NCI-H345 (cell line): Measurements from ENCODE around the gene ZNF217.
"Not testable (repeated sequence)": the region's sequence is repeated elsewhere in the genome, so short reads cannot be mapped to it uniquely, and the experiment has no call there.

Source experiments
- DNase-seq: peaks from one replicate; lab custom pipeline; 2025; lab: John Stamatoyannopoulos, UW

Gene ZNF217

DNA sequence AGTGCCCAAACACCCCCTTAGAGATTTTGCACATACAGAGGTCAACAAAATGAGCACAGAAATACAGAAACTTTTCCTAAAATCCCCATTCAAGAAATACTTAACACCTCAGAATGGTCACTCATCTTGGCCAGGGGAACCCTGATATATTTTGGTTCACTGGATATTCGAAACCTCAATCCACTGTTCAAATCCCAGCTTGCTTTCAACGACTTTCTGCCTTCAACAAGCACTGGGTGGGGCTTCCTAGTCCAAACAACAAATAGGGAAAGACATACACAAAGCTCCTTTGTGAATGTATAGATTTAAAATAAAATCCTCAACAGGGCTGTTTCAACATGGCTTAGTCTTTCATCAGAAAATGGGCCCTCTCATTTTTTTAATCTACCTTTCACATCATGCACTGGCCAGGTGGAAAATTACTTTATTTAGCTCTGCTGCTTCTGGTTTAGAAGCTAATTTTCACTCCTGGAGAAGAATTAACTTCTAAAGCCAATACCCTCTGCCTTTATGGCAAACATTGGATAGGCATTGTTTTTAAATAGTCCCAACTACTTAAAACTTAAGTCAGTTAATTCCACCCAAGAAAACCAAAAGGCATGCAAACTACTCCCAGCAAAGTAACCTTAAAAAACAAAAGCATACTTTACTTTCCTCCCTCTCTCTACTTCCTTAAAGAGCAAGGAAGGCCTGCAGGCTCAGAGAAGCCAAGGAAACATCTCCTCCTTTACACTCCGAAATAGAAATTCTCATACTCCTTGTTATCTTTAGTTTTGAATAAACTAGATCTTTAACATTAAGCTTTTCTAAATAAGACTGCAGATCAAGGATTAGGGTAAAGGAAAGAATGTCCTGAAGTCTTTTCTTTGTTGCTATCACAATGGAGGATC lies 9.7 kb downstream of the ZNF217 start:
- DNase-seq, result not testable (repeated sequence)

DNA sequence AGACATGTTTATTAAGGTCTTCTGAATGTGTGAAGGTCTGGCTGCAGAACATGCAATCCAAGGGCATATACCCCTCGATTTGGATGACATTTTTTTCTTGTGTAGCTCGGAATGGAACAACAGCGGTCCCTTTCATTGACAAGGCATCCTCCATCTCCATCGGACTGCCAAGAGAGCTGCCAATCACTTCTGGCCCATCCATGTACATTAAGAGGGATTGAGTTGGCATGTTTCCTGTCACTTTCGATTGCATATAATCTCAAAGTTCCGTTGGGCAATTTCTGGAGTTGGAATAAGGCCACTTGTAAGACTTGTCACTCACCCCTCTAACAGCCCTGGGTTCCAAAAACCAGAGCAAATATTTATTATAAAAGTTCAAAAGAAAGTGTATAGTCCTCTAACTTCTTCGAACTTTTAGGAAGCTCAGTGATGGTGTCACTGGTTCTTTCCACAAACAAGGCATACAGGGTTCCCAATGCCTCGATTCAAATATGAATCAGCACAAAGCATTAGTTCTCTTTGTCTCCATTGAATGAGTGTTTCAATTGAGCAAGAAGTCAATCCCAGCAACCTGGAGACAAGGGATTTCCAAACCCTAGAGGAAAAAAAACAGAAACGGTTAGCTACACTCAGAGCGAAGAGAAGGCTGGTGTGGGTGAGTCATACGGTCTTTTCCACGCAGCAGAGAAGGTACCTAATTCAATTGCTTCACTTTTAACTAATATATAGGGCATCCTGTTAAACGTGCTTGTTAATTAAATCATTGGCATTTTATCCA lies 10.9 kb downstream of the ZNF217 start:
- no peak for DNase-seq

DNA sequence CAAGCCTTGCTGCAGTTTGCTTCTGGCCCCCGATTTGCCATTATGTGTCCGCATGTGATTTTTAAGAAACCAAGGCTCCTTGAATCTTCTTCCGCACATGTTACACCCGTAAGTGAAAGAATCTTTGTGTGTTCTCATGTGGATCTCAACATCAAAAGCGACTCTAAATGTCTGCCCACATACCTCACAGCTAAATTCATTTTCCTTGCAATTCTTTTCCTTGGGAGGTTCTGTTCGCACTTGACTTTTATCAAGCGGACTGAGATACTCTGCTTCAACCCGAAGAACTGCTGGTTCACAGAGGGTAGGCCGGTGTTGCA lies 11.4 kb downstream of the ZNF217 start:
- DNase-seq, result no peak

DNA sequence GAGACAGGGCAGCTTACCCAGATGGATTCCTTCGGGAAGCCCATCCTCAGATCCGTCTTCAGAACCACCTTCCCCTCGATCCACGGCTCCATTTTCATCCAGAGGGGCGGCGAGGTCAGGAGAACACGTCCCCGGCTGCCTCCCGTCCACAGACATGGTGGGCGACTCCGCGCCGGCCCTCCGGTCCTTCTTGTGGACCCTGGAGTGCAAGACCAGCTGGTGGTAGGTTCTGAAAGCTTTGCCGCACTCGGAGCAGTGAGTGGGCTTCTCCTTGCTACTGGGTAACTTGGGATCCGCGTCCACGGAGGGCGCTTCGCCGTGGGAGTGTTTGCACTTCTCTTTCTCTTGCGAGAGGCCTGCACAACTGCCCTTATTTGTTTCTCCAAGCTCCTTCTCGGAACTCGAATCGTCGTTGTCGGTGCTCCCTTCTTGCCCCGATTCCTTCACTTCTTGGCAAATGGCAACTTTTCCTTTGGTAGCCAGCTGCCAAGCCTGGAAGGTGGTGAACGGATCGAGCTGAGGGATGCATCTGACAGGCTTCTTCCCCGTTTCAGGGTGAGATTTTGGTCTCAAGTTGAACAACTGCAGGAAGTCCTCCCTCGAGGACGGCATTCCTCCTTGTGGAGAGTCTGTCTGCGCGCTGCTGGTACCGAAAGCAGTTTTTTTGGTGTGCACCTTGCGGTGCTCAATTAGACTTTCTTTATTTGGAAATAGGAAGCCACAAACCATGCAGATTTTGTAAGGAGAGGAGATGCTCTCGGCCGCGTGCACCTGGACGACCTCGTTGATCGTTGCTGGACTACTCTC lies 12.0 kb downstream of the ZNF217 start:
- no peak for DNase-seq

DNA sequence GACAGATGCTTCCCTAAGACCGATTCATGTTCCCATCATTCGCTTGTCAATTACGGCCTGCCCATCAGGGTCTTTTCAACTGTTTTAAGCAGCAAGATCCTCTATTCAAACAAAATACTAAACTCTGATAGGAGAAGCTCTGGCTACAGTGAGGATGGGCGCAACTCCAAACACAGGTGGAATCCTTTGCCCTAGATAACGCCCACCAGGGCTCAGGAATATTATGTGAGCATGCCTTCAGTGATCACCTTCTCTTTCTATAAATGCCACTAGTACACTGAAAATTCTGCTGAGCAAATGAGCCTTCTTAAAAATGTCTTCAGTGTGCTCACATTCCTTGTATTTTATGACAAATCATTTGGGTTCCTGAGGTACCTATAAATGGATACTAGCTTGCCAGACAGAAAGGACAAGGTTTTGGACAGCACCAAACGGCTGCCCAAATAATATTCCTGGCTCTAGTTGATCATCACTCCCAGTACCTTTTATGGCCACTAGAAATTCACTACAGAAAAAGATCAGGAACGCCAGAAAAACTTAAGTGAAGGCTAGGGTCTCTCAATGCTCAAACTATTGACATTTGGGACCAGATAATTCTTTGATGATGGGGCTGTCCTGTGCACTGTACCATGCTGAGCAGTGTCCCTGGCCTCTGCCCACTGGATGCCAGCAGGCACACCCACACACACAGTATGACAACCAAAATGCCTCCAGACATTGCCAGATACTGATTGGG lies 13.1 kb downstream of the ZNF217 start:
- no peak for DNase-seq

DNA sequence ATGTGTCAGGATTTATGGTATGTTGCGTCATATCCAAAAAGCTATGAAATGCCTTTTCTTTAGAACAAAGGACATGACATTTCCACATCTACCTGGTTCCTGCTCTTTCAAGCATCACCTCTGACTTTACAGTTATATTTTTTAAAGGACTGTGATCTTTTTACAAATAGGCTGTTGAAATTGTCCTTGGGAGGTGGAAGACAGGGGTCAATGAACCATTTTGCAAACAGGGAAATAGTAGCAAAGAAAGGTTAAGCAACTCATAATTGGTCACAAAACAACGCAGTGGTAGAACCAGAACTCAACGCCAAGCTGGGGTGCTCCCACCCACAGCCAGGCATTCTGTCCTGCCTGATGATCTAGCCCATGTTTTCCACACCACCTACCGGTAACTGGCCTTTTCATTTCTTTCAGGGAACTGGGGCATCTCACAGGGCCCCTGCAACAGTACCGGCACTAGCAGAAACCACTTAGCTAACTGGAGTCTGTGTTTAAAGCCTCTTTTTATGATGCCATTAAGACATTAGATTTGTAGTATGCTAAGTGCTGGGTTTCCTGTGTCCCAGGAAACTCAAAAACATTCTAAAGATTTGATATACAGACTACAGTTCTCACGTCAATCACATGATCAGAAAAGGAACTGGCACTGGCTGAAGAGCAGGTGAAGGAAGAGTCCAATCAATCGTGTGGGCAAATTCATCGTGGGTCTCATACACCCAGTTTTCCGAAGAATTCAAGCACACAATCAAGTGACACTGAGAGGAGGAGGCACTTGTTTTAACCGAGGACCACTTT lies 13.9 kb downstream of the ZNF217 start:
- no peak for DNase-seq

DNA sequence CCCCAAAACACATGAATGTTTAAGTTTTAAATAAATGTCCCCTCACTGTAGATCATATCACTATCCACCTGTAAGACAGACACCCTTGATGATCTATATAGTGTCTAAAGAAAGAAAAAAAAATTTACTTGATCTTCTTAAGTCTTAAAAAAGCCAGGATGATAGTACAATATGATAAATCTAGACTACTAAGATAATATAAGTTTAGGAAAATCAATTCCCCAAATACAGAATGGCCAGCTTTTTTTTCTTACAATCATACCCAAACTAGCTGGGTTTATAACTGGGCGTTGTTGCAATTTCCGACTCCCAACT lies 14.4 kb downstream of the ZNF217 start:
- DNase-seq, result no peak

DNA sequence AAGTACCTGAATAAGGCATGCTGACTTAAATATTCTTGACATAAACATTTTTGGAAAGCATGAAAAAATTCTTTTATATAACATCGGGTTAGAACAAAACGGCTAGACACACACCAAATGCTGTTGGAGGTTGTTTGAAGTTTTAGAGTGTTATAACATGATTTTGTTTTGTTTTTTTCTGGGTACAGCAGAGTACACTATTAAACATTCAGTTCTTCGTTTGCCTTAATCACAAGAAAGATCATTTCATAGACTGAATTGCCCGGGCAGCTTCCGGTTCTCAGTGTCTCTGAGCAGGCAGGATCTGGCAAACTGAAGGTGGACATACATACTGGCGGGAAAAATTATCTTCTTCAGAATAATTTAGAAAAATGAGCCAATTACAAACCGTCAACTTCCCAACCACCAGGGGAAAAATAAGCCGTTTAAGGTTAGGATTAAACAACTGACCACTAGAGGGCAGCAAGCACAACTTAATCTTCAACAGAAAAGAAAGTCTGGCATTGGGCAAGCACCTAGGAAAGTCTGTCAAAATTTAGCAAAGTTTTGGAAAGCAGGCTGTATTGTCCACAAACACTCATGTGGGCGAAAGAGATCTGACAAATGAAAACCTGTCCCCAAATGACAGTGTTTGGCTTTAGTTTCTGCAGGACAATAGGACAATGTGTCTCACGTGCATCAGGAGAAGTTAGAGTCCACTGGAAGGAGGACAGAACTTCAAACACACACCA lies 15.0 kb downstream of the ZNF217 start:
- peak; percentile 79 for DNase-seq

DNA sequence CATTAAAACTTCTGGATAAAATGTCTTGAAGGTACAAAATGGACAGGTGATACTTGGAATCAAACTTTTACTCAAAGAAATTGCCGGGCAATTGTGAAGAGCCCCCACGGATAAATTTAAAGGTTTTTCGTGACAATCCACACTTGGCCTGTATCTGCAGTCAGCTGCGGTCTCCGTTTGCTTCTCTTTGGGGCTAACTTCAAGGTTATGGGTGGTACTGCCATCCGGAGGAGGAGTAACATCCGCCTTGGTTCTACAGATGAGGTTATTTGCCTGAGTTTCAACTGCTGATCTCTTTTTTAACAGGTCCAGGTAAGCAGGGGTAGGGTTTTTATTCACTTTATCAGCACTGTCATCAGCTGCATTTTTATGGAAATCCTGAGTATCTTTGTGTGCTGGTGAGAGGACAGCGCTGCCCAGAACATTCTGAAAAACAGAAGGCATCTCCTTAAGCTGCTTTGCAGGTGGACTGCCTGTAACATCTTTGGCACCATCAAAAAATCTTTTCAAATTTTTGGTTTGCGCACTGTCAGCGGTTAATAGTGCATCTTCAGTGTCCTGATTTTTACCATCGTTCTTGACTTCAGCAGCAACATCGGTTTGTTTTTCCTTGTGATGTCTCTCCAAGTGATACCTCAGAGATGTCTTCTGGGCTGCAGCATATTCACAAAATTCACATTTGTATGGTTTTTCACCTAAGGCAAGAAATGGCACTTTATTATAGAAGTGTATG lies 16.9 kb downstream of the ZNF217 start:
- DNase-seq, result no peak

DNA sequence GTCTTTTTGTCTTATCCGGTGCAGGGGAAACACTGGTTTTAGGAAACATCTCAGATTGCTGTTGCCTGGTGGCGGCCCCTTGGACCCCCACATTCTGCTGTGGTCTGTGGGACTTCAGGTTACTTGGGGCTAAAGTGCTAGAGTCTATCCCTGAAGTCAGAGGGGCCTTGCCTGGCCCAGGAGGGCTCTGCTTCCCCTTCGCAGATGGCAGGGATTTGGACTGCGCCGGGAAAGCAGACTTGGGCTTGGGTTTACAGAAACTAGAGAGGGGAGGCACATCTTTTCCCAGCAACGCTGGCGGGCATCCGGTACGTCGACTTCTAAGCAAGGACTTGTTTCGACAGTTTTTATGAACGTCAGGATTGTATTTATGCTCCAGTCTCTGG lies 17.5 kb downstream of the ZNF217 start:
- DNase-seq, result no peak

DNA sequence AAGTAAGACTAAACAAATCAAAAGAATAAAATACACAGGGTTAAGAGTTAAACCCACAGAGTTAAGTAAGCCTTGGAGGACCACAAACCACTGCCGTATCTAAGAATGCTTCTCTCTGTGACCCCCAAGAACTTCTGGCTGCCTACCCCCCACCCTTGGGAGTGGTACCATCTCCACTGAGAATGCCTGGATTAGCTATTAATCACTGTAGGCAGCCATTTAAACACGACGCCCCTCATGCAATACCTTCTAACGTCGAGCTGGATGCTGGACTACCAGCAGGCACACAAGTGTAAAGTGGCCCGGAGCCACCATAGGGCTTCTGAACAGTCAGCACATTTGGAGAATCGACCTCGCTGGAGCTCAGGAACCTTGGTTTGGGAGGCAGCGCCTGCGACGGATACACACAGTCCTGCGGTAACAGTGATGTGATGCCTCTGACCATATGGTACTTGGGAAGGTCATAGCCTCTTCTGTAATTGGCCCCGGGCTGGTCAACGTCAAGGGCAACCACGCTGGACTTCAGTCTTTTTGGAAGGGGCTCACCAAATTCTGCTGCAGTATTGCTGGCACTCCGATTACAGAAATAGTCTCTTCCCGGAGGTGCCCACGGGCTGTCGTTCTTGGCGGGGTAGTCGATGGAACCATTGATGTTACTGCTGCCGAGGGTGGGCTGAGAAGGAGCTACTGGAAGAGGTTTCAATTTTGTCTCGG lies 18.0 kb downstream of the ZNF217 start:
- DNase-seq, result no peak

DNA sequence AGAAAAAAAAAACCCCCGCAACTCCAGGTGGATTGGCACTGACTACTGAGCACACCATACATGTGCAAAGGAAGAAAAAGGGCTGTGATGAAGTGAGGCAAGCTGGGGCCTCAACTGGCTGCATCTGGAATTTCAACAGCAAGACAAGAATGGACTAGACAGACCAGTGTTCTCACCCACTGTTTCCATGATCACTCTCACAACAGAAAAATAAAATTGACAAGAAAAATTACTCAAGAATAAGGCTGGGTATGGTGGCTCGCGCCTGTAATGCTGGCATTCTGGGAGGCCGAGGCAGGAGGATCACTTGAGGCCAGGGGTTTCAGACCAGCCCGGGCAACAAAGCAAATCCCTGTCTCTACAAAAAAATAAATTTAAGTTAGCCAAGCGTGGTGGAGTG lies 18.8 kb downstream of the ZNF217 start:
- no peak for DNase-seq

DNA sequence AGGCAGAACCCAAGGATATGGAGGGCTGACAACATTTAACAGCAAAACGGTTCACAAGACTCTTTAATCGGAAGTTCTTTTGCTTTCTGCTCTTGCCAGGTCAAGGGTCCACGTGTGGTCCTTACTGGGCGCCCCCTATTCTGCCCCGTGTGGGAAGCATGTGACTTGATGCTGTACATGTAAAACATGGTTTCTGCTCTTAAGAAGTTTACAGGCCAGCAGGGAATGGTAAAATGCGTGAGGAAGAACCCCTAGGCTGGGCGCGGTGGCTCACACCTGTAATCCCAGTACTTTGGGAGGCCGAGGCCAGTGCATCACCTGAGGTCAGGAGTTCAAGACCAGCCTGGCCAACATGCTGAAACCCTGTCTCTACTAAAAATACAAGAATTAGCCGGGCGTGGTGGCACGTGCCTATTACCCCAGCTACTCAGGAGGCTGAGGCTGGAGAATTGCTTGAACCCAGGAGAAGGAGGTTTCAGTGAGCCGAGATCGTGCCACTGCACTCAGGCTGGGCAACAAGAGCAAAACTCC lies 19.3 kb downstream of the ZNF217 start:
- DNase-seq, result no peak

DNA sequence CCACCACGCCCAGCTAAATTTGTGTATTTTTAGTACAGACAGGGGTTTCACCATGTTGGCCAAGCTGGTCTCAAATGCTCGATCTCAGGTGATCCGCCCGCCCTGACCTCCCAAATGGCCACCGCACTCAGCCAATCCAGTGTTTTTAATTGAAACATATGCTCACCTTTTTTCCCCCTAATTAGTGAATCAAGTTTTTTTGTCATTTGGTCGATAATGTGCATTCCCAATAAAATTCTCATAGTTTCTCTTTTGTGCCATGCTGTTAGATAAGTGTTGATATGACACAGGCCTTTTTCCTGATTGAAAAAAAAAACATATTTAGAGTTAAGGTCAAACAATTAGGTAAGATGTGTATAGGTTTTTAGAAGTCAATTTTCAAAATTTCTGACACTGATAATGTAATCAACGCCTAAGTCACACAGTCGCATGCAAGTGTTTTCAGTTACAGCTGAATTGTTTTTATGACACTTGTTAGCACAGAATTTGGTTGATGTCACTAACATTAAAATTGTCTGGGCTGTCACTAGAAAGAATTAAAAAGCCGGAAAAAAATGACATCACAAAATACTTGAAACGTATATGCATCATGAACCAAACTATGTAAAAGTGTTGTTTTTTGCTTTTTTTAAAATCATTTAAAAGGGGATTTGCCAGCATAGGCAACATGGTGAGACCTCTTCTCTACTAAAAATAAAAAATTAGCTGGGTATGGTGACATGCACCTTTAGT lies 21.9 kb downstream of the ZNF217 start:
- DNase-seq, result no peak

DNA sequence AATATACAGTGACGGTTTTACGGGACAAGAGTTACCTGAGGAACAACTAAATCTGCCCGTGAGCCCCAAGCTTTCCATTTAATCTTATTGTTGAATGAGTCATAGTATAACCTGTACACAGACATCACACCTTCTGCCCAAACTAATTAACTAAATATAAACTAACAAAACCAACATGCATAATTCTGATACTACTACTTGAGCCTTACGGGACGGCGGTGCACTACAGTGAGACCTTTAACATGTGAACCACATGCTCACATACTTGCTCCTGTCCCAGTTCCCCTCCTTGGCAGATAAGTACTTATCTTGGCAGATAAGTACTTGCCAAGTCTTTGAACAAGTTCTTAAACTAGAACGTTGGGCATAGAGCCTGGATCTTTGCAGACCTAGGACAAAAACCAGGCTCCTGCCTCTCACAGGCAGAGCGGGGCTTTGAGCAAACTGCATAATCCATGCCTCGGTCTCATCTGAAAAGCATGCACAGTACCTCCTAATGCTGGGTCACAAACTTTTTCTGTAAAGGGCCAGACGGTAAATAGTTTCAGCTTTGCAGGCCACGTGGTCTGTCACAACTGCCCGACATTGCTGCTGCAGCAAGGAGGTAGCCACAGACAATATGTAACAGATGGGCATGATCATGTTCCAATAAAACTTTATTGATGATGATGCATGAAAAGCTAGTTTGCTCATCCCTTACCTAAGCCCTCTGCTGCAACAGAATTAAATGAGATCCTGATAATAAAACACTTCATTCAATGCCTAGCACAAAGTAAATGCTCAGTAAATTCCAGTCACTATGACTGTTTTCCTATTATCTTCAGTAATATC lies 23.0 kb downstream of the ZNF217 start:
- no peak for DNase-seq

DNA sequence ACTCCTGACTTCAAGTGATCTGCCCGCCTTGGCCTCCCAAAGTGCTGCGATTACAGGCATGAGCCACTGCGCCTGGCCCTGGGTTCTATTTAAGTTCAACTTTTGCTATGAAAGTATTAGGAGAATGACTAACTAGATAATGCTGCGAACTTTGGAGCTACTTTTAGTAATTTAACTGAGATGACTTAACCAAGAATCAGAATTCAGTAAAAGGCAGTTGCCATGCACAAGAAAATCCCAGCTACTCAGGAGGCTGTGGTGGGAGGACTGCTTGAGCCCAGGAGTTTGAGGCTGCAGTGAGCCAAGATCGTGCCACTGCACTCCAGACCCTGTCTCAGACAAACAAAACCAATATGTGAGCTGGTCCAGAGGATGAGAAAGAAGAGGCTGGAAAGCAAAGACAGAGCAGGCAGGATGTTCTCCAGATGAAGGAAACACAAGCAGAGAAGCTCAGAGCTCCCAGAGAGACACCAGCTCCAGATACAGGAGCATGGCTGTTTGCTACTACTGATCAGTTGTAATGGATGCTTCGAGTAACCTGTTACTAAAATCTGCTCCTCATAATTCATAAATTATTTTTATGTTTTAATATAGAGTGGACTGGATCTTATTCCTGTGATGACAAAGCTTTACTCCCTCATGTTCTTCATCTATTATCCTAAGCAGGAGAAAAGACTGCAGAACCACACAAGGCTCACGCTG lies 23.9 kb downstream of the ZNF217 start:
- no peak for DNase-seq

DNA sequence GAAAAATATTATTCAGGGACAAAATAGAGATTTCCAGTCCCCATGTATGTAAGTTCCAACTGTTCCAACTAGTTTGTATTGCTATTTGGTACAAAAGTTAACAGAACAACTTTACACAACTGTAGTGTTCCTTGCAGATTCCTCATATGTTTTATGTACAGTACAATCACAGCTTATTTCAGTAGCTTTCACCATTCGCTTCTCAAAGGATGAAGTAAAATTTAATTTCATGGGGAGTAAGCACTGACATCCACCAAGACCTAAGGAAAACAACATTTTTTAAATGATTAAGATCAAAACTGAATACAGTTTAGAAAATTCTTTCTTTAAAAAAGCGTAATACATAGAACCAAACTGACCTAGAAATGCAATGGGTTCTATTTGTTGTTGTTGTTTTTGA lies 24.6 kb downstream of the ZNF217 start:
- DNase-seq, result no peak
